HG03342 (cell line): Measurements from ENCODE around the gene ZNF432.
"Not testable (repeated sequence)": the region's sequence is repeated elsewhere in the genome, so short reads cannot be mapped to it uniquely, and the experiment has no call there.

ENCODE experiments used
- ATAC-seq: cut with Tn5 transposase; IDR thresholded peaks from one replicate; pipeline ENCODE4 v1.9.1; 2021; ENCODE audit warnings: mild to moderate bottlenecking, moderate library complexity; ENCODE audit not compliant: unreplicated experiment

The ZNF432 gene

GRCh38 chr19:52048555-52049501 is at the start of gene ZNF432:
Gene ZNF432 (minus strand): TSS chr19:52048838. CDS start chr19:52046868, 1,970 bp downstream.
- peak; percentile 90 for ATAC-seq

- ATAC-seq = not testable (repeated sequence)
Measured at GRCh38 chr19:52096416-52096815, 47.8 kb upstream of the ZNF432 start.

- ATAC-seq = peak; percentile 92
Measured at GRCh38 chr19:52095172-52096014, 46.8 kb upstream of the ZNF432 start, which contains the start of gene ZNF841. Gene ZNF841 (minus strand): TSS chr19:52095765. CDS start chr19:52084801, 10,964 bp downstream.

- ATAC-seq = no peak
Measured at GRCh38 chr19:52094526-52095130, 46.0 kb upstream of the ZNF432 start.

- ATAC-seq = no peak
Measured at GRCh38 chr19:52086481-52086880, 37.8 kb upstream of the ZNF432 start.

GRCh38 chr19:52070496-52070895 is 21.9 kb upstream of the ZNF432 start:
- no peak for ATAC-seq

- ATAC-seq = no peak
Measured at GRCh38 chr19:52069653-52070052, 21.0 kb upstream of the ZNF432 start.

GRCh38 chr19:52066258-52066863 is 17.7 kb upstream of the ZNF432 start:
- ATAC-seq = no peak

GRCh38 chr19:52065399-52065798 is 16.8 kb upstream of the ZNF432 start:
- no peak for ATAC-seq

- not testable (repeated sequence) for ATAC-seq
Measured at GRCh38 chr19:52056480-52056879, 7.8 kb upstream of the ZNF432 start.

- ATAC-seq = not testable (repeated sequence)
Measured at GRCh38 chr19:52051736-52052135, 3.1 kb upstream of the ZNF432 start.

GRCh38 chr19:52039169-52039568 is 9.5 kb downstream of the ZNF432 start:
- ATAC-seq = no peak

- ATAC-seq = no peak
Measured at GRCh38 chr19:52034051-52034728, 14.4 kb downstream of the ZNF432 start.

- ATAC-seq = peak; percentile 22
Measured at GRCh38 chr19:52028780-52029123, 19.9 kb downstream of the ZNF432 start.

- peak; percentile 78 for ATAC-seq
Measured at GRCh38 chr19:52028027-52028779, 20.4 kb downstream of the ZNF432 start, which contains the start of gene ZNF614. Gene ZNF614 (minus strand): TSS chr19:52028379. CDS start chr19:52025745, 2,634 bp downstream.

GRCh38 chr19:52026255-52026990 is 22.2 kb downstream of the ZNF432 start:
- not testable (repeated sequence) for ATAC-seq

- ATAC-seq = not testable (repeated sequence)
Measured at GRCh38 chr19:52024478-52024877, 24.2 kb downstream of the ZNF432 start.

GRCh38 chr19:52022193-52022592 is 26.4 kb downstream of the ZNF432 start:
- ATAC-seq = no peak

- ATAC-seq = no peak
Measured at GRCh38 chr19:52020506-52020905, 28.1 kb downstream of the ZNF432 start.
